HepG2 (cell line): ENCODE measurements around the gene LBX2. TPM values are rescaled to one million over a fixed set of nuclear protein-coding genes. Genes with fewer than 3 reads are reported as not detected.
"Not testable (repeated sequence)": the region's sequence is repeated elsewhere in the genome, so short reads cannot be mapped to it uniquely, and the experiment has no call there.

Experiments
- ATAC-seq: fragments of 200-7000 bp; cut with Tn5 transposase; 3 replicates; pipeline ENCODE4 v1.9.1; 2020; ENCODE audit warnings: mild to moderate bottlenecking, moderate library complexity
- BruUV-seq: library from RNA; stranded (reverse); fragments of 400-500 nt; replicated peaks from 2 replicates; lab custom pipeline; 2021; lab: Mats Ljungman, UMichigan
- CTCF ChIA-PET: fragments of 300-600 bp; formaldehyde crosslinking; extraction: SDS; loops from one replicate; lab custom pipeline; 2021; ENCODE audit warnings: low total read pairs, inconsistent platforms, low intra/inter-chr PET ratio; lab: Yijun Ruan, JAX
- POLR2A ChIA-PET: fragments of 350-600 bp; sonication (Branson Sonifier 250); formaldehyde crosslinking; loops from one replicate; lab custom pipeline; 2020; ENCODE audit warnings: antibody characterized with exemption, inconsistent platforms; lab: Yijun Ruan, JAX
- DNase-seq: peaks from one replicate; pipeline ENCODE4 v3.0.0-alpha.2; 2015; ENCODE audit warnings: low spot score
- FAIRE-seq: peaks from 3 replicates; lab custom pipeline; 2011; peaks lifted over from hg19 to GRCh38; lab: Jason Lieb, UNC
- H2AFZ ChIP-seq: one replicate; pipeline ENCODE4 v1.6.1; 2011; ENCODE audit warnings: low read length, inconsistent platforms
- H3K27ac ChIP-seq: fragments of 300-600 bp; 3 replicates; pipeline ENCODE4 v1.8.0; 2011; ENCODE audit warnings: mixed run types, mild to moderate bottlenecking, mixed read lengths, low read length, inconsistent platforms; ENCODE audit not compliant: insufficient read depth; ENCODE audit errors: extremely low read length
- H3K27me3 ChIP-seq, 2 experiments: fragments of 200-600 bp in 1 of 2; 2 replicates in 1 of 2; 3 replicates in 1 of 2; pipeline versions ENCODE4 v1.6.0 to v1.8.0; 2011; ENCODE audit warnings: low read length in 2 of 2, mild to moderate bottlenecking in 2 of 2, moderate library complexity in 2 of 2, inconsistent platforms in 1 of 2; ENCODE audit not compliant: insufficient read depth in 2 of 2, control insufficient read depth in 1 of 2
- H3K36me3 ChIP-seq, 2 experiments: fragments of 200-600 bp in 1 of 2; replicated peaks in 1 of 2; 2 replicates in 1 of 2; 3 replicates in 1 of 2; pipeline versions ENCODE4 v1.5.1 to v1.8.0; 2011; ENCODE audit warnings: low read length in 2 of 2, inconsistent platforms in 1 of 2; ENCODE audit not compliant: insufficient read depth in 2 of 2, control insufficient read depth in 1 of 2
- H3K4me1 ChIP-seq: 2 replicates; pipeline ENCODE4 v1.5.1; 2012; ENCODE audit warnings: low read length, inconsistent platforms; ENCODE audit not compliant: insufficient read depth
- H3K4me2 ChIP-seq: 2 replicates; pipeline ENCODE4 v1.6.0; 2011; ENCODE audit warnings: low read depth, low read length, inconsistent platforms
- H3K4me3 ChIP-seq, 3 experiments: fragments of 200-600 bp in 1 of 3; sonication (generic), shearing (Covaris generic) in 1 of 3; replicated peaks in 1 of 3; 2 replicates each; pipeline ENCODE4 v1.5.1; 2011 to 2016; ENCODE audit warnings: low read length in 3 of 3, inconsistent platforms in 2 of 3, low read depth in 2 of 3, mild to moderate bottlenecking in 2 of 3, control low read depth in 1 of 3, mixed read lengths in 1 of 3; ENCODE audit not compliant: insufficient read depth in 1 of 3
- H3K79me2 ChIP-seq: one replicate; pipeline ENCODE4 v1.6.1; 2011; ENCODE audit warnings: low read length, inconsistent platforms; ENCODE audit not compliant: insufficient read depth
- H3K9ac ChIP-seq: 2 replicates; pipeline ENCODE4 v1.6.0; 2011; ENCODE audit warnings: mild to moderate bottlenecking, low read depth, low read length, inconsistent platforms; ENCODE audit not compliant: insufficient read depth
- H3K9me3 ChIP-seq: 2 replicates; pipeline ENCODE4 v1.5.1; 2012; ENCODE audit warnings: mild to moderate bottlenecking, low read length
- H4K20me1 ChIP-seq: 2 replicates; pipeline ENCODE4 v1.6.0; 2011; ENCODE audit warnings: inconsistent platforms, mild to moderate bottlenecking, low read length, moderate library complexity; ENCODE audit not compliant: insufficient read depth
- AGO2 ChIP-seq: fragments of 200-400 bp; formaldehyde crosslinking; optimal IDR thresholded peaks from 2 replicates; pipeline ENCODE3; 2017; ENCODE audit warnings: mild to moderate bottlenecking, low read depth, low read length, moderate library complexity
- BORCS8-MEF2B ChIP-seq: sonication (generic); formaldehyde crosslinking; IDR thresholded peaks from 2 replicates; pipeline ENCODE4 v1.8.0; 2022; ENCODE audit warnings: mild to moderate bottlenecking, missing genetic modification reagents
- GABPA ChIP-seq, 2 experiments: IDR thresholded peaks; 2 replicates each; pipeline ENCODE4 v1.6.1; 2011 to 2016; ENCODE audit warnings: low read depth in 2 of 2, low read length in 1 of 2, missing biosample characterization in 1 of 2, missing genetic modification characterization in 1 of 2
- SIX4 ChIP-seq: sonication (generic); formaldehyde crosslinking; IDR thresholded peaks from 2 replicates; pipeline ENCODE4 v1.4.0; 2020; ENCODE audit warnings: missing genetic modification reagents
- ZFP91 ChIP-seq: sonication (generic); formaldehyde crosslinking; IDR thresholded peaks from 2 replicates; pipeline ENCODE4 v1.9.0; 2022; ENCODE audit warnings: missing genetic modification reagents, mild to moderate bottlenecking, borderline replicate concordance
- WGBS: methylation state at CpG from one replicate; pipeline ENCODE4 v1.1.6; 2017; ENCODE audit warnings: low lambda C conversion rate; 5-methylcytosine and 5-hydroxymethylcytosine counted together
- in situ Hi-C: cut with HindIII; loops from 2 replicates; pipeline ENCODE4 v1.10.0; 2017; ENCODE audit warnings: low pct_unique_long_range_greater_than_20kb; ENCODE audit not compliant: extremely low pct_ligation_motif_present
- intact Hi-C: fragments of 100-400 bp; cut with micrococcal nuclease; formaldehyde crosslinking; loops from one replicate; pipeline ENCODE4 v1.10.0; 2022; ENCODE audit not compliant: unreplicated experiment
- polyA plus RNA-seq, 8 experiments: library from polyadenylated mRNA; depleted of rRNA in 3 of 8; stranded (reverse) in 7 of 8; unstranded in 1 of 8; fragments of >200 nt; fragmentation: Illumina TruSeq in 4 of 8; extraction: Trizol in 4 of 8; gene quantifications; 2 replicates each; pipeline versions ENCODE4 v1.2.1 to v1.2.3, GENCODE V29; 2011 to 2016; ENCODE audit warnings: low read depth in 4 of 8, missing spikeins in 1 of 8, mixed read lengths in 1 of 8; ENCODE audit not compliant: insufficient read depth in 1 of 8
- total RNA-seq, 5 experiments: library from RNA; depleted of rRNA; stranded (reverse); fragments of >200 nt; fragmentation: Illumina TruSeq; extraction: Trizol; gene quantifications; 2 replicates each; pipeline ENCODE4 v1.2.3, GENCODE V29; 2016; ENCODE audit warnings: low read depth in 1 of 5
- TF ChIP-seq, protein P1 (sequence below): sonication (generic); formaldehyde crosslinking; IDR thresholded peaks from 2 replicates; pipeline ENCODE4 v1.8.0; 2022; ENCODE audit warnings: missing genetic modification reagents, mild to moderate bottlenecking, borderline replicate concordance
- TF ChIP-seq, protein P2 (sequence below): sonication (generic); formaldehyde crosslinking; IDR thresholded peaks from 2 replicates; pipeline ENCODE4 v1.4.0; 2020; ENCODE audit warnings: missing genetic modification reagents, borderline replicate concordance
- TF ChIP-seq, protein P3 (sequence below): sonication (generic); formaldehyde crosslinking; IDR thresholded peaks from 2 replicates; pipeline ENCODE4 v1.5.0; 2020; ENCODE audit warnings: mild to moderate bottlenecking, missing genetic modification reagents
- TF ChIP-seq, protein P4 (sequence below): sonication (generic); formaldehyde crosslinking; IDR thresholded peaks from 2 replicates; pipeline ENCODE4 v1.5.1; 2020; ENCODE audit warnings: mild to moderate bottlenecking, missing genetic modification reagents, moderate library complexity

The LBX2 gene
- total and polyA plus RNA-seq, 2 of the 13 experiments (the other 11 are each of a cell fraction or from before 2014, with no cell fraction given), result 6.4 to 8.1 TPM

GRCh38 chr2:74471332-74472065 is 27.9 kb downstream of the LBX2 start (continued):
- TF ChIP-seq SIX4 (CRISPR knock-in tag), result no peak
- TF ChIP-seq, protein P1, sequence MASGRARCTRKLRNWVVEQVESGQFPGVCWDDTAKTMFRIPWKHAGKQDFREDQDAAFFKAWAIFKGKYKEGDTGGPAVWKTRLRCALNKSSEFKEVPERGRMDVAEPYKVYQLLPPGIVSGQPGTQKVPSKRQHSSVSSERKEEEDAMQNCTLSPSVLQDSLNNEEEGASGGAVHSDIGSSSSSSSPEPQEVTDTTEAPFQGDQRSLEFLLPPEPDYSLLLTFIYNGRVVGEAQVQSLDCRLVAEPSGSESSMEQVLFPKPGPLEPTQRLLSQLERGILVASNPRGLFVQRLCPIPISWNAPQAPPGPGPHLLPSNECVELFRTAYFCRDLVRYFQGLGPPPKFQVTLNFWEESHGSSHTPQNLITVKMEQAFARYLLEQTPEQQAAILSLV (CRISPR knock-in tag), result no peak
- TF ChIP-seq GABPA (IDR thresholded peaks at IDR 0.05; ENCODE audit: low read depth, low read length), result no peak
- no peak for TF ChIP-seq GABPA (CRISPR knock-in tag; IDR thresholded peaks at IDR 0.05; ENCODE audit: low read depth)
- TF ChIP-seq, protein P2, sequence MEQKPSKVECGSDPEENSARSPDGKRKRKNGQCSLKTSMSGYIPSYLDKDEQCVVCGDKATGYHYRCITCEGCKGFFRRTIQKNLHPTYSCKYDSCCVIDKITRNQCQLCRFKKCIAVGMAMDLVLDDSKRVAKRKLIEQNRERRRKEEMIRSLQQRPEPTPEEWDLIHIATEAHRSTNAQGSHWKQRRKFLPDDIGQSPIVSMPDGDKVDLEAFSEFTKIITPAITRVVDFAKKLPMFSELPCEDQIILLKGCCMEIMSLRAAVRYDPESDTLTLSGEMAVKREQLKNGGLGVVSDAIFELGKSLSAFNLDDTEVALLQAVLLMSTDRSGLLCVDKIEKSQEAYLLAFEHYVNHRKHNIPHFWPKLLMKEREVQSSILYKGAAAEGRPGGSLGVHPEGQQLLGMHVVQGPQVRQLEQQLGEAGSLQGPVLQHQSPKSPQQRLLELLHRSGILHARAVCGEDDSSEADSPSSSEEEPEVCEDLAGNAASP, result no peak
- no peak for TF ChIP-seq BORCS8-MEF2B (CRISPR knock-in tag)

- H3K9me3 ChIP-seq, H3K27ac ChIP-seq, H3K27me3 ChIP-seq, BruUV-seq, in situ Hi-C loops, H4K20me1 ChIP-seq, H3K4me2 ChIP-seq, FAIRE-seq, intact Hi-C loops, CTCF ChIA-PET, H2AFZ ChIP-seq, DNase-seq, H3K79me2 ChIP-seq, ATAC-seq: not testable (repeated sequence)
- 94% methylated on average over 12 of the region's 12 CpGs for WGBS
- Histone ChIP-seq H3K9ac (0 out of 2 replicates have a peak overlapping the region, but pooled peaks have one; percentile 18), H3K4me1 (peaks cover 53% of the 10 kb centered on the region), H3K36me3 (peaks cover 7 to 15% of the 10 kb centered on the region in 2 experiments), H3K4me3 (peak overlapping the region in 1 of 3 experiments; percentile 91; a peak in 1 of 6 replicates)
- POLR2A ChIA-PET, result interaction anchor here (0.7 to 20.6 kb wide), 13 partner anchors 9 to 292 kb away, joined by 3 to 795 read pairs (median 11); partner anchors contain the start of genes AUP1, CCDC142, DQX1 and HTRA2
- TF ChIP-seq ZFP91 (CRISPR knock-in tag) (0 out of 2 replicates have a peak, but pooled peaks have one; percentile 22), AGO2 (peak; percentile 52)
- TF ChIP-seq, protein P3, sequence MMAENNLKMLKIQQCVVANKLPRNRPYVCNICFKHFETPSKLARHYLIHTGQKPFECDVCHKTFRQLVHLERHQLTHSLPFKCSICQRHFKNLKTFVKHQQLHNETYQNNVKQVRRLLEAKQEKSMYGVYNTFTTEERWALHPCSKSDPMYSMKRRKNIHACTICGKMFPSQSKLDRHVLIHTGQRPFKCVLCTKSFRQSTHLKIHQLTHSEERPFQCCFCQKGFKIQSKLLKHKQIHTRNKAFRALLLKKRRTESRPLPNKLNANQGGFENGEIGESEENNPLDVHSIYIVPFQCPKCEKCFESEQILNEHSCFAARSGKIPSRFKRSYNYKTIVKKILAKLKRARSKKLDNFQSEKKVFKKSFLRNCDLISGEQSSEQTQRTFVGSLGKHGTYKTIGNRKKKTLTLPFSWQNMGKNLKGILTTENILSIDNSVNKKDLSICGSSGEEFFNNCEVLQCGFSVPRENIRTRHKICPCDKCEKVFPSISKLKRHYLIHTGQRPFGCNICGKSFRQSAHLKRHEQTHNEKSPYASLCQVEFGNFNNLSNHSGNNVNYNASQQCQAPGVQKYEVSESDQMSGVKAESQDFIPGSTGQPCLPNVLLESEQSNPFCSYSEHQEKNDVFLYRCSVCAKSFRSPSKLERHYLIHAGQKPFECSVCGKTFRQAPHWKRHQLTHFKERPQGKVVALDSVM (CRISPR knock-in tag), result peak; percentile 97
- TF ChIP-seq, protein P4, sequence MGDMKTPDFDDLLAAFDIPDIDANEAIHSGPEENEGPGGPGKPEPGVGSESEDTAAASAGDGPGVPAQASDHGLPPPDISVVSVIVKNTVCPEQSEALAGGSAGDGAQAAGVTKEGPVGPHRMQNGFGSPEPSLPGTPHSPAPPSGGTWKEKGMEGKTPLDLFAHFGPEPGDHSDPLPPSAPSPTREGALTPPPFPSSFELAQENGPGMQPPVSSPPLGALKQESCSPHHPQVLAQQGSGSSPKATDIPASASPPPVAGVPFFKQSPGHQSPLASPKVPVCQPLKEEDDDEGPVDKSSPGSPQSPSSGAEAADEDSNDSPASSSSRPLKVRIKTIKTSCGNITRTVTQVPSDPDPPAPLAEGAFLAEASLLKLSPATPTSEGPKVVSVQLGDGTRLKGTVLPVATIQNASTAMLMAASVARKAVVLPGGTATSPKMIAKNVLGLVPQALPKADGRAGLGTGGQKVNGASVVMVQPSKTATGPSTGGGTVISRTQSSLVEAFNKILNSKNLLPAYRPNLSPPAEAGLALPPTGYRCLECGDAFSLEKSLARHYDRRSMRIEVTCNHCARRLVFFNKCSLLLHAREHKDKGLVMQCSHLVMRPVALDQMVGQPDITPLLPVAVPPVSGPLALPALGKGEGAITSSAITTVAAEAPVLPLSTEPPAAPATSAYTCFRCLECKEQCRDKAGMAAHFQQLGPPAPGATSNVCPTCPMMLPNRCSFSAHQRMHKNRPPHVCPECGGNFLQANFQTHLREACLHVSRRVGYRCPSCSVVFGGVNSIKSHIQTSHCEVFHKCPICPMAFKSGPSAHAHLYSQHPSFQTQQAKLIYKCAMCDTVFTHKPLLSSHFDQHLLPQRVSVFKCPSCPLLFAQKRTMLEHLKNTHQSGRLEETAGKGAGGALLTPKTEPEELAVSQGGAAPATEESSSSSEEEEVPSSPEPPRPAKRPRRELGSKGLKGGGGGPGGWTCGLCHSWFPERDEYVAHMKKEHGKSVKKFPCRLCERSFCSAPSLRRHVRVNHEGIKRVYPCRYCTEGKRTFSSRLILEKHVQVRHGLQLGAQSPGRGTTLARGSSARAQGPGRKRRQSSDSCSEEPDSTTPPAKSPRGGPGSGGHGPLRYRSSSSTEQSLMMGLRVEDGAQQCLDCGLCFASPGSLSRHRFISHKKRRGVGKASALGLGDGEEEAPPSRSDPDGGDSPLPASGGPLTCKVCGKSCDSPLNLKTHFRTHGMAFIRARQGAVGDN (CRISPR knock-in tag), result peak; percentile 36; the same call in 1 of the 2 replicates
Observed at GRCh38 chr2:74470742-74471141, 28.7 kb downstream of the LBX2 start.
